ENCODE results near the gene SRI.

GRCh38 chr7:88203401-88203800, 16.4 kb downstream of the SRI start:
- TF ChIP-seq CTCF (IDR thresholded peaks at IDR 0.05) (no peak), POLR2A (IDR thresholded peaks at IDR 0.05) (no peak)

All from thyroid gland (tissue), 4 donors.